T-cell (primary cell): ENCODE measurements around the gene GRK6. TPM values are rescaled to one million over a fixed set of nuclear protein-coding genes. Genes with fewer than 3 reads are reported as not detected.
"Not testable (repeated sequence)": the region's sequence is repeated elsewhere in the genome, so short reads cannot be mapped to it uniquely, and the experiment has no call there.

ENCODE experiments used
- ATAC-seq, 4 experiments: fragments of 200-7000 bp in 3 of 4; fragments of 150-1000 bp in 1 of 4; cut with Tn5 transposase; replicated peaks in 1 of 4; 1 replicate in 3 of 4; 2 replicates in 1 of 4; pipeline ENCODE4 v1.10.0; 2021; ENCODE audit warnings: moderate library complexity in 3 of 4, mild to moderate bottlenecking in 2 of 4, moderate number of reproducible peaks in 1 of 4
- CTCF ChIA-PET, 2 donors: fragments of 300-600 bp; sonication (Branson Sonifier 250); formaldehyde crosslinking; loops; one replicate each; lab custom pipeline; 2022; ENCODE audit warnings: antibody characterized with exemption in 2 of 2; lab: Charles Lee
- POLR2A ChIA-PET, 2 donors: fragments of 300-600 bp; sonication (Branson Sonifier 250); formaldehyde crosslinking; loops; one replicate each; lab custom pipeline; 2022; ENCODE audit warnings: antibody characterized with exemption in 2 of 2; lab: Charles Lee
- DNase-seq, 35 experiments: peaks; one replicate each; pipeline versions ENCODE4 v3.0.0 to v3.0.0-alpha.2; 2013 to 2023
- H3K27ac ChIP-seq: one replicate; pipeline ENCODE4 v1.5.1; 2013; ENCODE audit warnings: low read length
- H3K27me3 ChIP-seq, 2 experiments: replicated peaks in 1 of 2; 1 replicate in 1 of 2; 2 replicates in 1 of 2; pipeline versions ENCODE4 v1.6.1 to v1.7.0; 2013; ENCODE audit warnings: low read length in 1 of 2, mixed read lengths in 1 of 2; ENCODE audit not compliant: control insufficient read depth in 2 of 2, insufficient read depth in 2 of 2; ENCODE audit errors: extremely low read depth in 1 of 2
- H3K36me3 ChIP-seq, 2 donors: 1 replicate in 1 of 2; 2 replicates in 1 of 2; pipeline versions ENCODE4 v1.6.1 to v1.7.0; 2013; ENCODE audit warnings: low read length in 1 of 2; ENCODE audit not compliant: control insufficient read depth in 2 of 2, insufficient read depth in 1 of 2; ENCODE audit errors: extremely low read depth in 1 of 2
- H3K4me1 ChIP-seq, 2 experiments: 1 replicate in 1 of 2; 2 replicates in 1 of 2; pipeline versions ENCODE4 v1.6.1 to v1.7.0; 2013; ENCODE audit warnings: low read length in 2 of 2, mixed read lengths in 1 of 2; ENCODE audit not compliant: insufficient read depth in 2 of 2, control insufficient read depth in 1 of 2; ENCODE audit errors: extremely low read depth in 1 of 2
- H3K4me3 ChIP-seq, 2 donors: 1 replicate in 1 of 2; 2 replicates in 1 of 2; pipeline versions ENCODE4 v1.5.1 to v1.7.0; 2013; ENCODE audit warnings: mild to moderate bottlenecking in 2 of 2, low read length in 1 of 2, moderate library complexity in 1 of 2; ENCODE audit not compliant: control insufficient read depth in 1 of 2; ENCODE audit errors: extremely low read depth in 1 of 2
- H3K9me3 ChIP-seq: 2 replicates; pipeline ENCODE4 v1.7.0; 2013
- H3K27ac Mint-ChIP-seq, 2 donors: one replicate each; pipeline ENCODE4 v1.8.0; 2020 to 2021; ENCODE audit warnings: mild to moderate bottlenecking in 2 of 2, mixed read lengths in 2 of 2
- H3K27me3 Mint-ChIP-seq, 2 donors: one replicate each; pipeline ENCODE4 v1.8.0; 2021 to 2022; ENCODE audit warnings: mixed read lengths in 2 of 2
- H3K36me3 Mint-ChIP-seq: one replicate; pipeline ENCODE4 v1.8.0; 2021; ENCODE audit warnings: mixed read lengths
- H3K4me1 Mint-ChIP-seq, 3 donors: one replicate each; pipeline ENCODE4 v1.8.0; 2020 to 2022; ENCODE audit warnings: mixed read lengths in 3 of 3, mild to moderate bottlenecking in 1 of 3
- H3K4me3 Mint-ChIP-seq, 3 donors: one replicate each; pipeline ENCODE4 v1.8.0; 2020 to 2022; ENCODE audit warnings: mild to moderate bottlenecking in 3 of 3, mixed read lengths in 3 of 3, moderate library complexity in 3 of 3
- H3K9me3 Mint-ChIP-seq, 3 donors: one replicate each; pipeline ENCODE4 v1.8.0; 2020 to 2022; ENCODE audit warnings: mixed read lengths in 3 of 3
- WGBS: methylation state at CpG from one replicate; pipeline ENCODE4 v1.1.5; 2013; ENCODE audit warnings: missing lambda C conversion rate; ENCODE audit not compliant: insufficient coverage; 5-methylcytosine and 5-hydroxymethylcytosine counted together
- total RNA-seq, 35 experiments: library from RNA in 6 of 35; stranded (reverse) in 6 of 35; fragments of 120-200 nt in 1 of 35; gene quantifications; one replicate each; pipeline versions ENCODE4 v1.2.1 to v1.2.4 and lab custom pipeline; 2013 to 2026

Gene GRK6
- total RNA-seq, 5 donors from 2014 or later (not counting 1 experiment from before 2014, with no cell fraction given) = 196 to 226 (median 216) TPM

DNA sequence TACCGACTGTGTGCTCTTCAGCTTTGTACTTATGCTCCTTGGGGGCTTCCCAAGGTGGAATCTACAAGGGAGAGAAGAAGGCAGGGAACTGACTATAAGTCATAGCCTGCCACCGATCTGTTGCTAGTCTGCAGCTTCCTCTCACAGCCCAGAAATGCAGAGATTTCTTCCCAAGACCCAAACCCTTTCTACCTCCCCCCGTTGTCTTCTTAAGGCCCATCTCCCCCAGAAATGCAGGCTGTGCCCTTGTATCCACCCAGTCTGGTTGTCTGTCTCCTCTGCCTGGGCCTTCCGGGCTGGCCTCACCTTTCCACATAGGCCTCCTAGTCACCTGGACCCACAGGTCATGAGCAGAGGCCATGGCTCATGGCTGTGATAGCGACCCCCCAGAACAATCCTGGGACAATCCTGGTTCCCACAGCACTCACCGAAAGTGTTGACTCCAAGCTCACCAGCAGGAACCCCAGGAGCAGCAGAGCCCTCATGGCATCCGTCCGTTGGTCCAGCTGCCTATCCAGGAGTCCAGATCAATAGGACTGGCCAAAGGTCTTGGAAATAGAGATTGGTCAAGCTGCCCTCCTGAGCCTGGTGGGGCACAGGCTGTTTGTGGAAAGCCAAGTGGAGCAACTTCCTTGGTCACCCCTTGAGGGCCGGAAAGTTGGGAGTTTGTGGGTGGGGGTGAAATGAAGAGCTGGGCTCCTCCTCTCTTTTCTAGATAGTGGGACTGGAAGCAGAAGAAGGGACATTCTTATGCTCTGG lies 17.3 kb upstream of the GRK6 start, which contains the start of gene F12:
F12 (minus strand) TSS at position 522 of the 759 bp plus-strand sequence; CDS start at position 485, 37 bp downstream.
- CTCF ChIA-PET = interaction anchor here in 1 of 2 donors (1.0 to 1.1 kb wide), 3 partner anchors 13 to 36 kb away, joined by 3 to 6 read pairs (median 3); no protein-coding TSS in a partner anchor
- H3K4me1 Mint-ChIP-seq = peaks cover 28 to 52% (median 31%) of the 10 kb centered on the region in 3 donors
- no peaks in the 10 kb centered on the region for H3K9me3 Mint-ChIP-seq
- H3K4me1 ChIP-seq = peaks cover 6 to 67% of the 10 kb centered on the region in 2 experiments
- DNase-seq = no peak
- WGBS = 94% methylated on average over 8 of the region's 9 CpGs
- no peaks in the 10 kb centered on the region for H3K9me3 ChIP-seq
- POLR2A ChIA-PET = interaction anchor here (0.7 to 1.1 kb wide), 5 partner anchors 10 to 136 kb away, joined by 3 to 8 read pairs (median 5); no protein-coding TSS in a partner anchor
- peaks cover 0 to 6% of the 10 kb centered on the region in 2 experiments for H3K27me3 ChIP-seq
- H3K4me3 ChIP-seq = no peak within 1 kb of the TSS
- no peaks in the 10 kb centered on the region for H3K36me3 ChIP-seq
- no peaks in the 10 kb centered on the region for H3K27me3 Mint-ChIP-seq
- ATAC-seq = no peak
- H3K36me3 Mint-ChIP-seq = no peaks in the 10 kb centered on the region
- peak within 1 kb of the TSS in 1 of 2 donors; percentile 31 for H3K27ac Mint-ChIP-seq
- H3K4me3 Mint-ChIP-seq = no peak within 1 kb of the TSS
- H3K27ac ChIP-seq = no peak within 1 kb of the TSS

GRCh38 chr5:177410575-177410974 lies 15.9 kb upstream of the GRK6 start:
- ChIA-PET CTCF (no interaction called here), POLR2A (interaction anchor here in 1 of 2 donors (0.6 kb wide), 1 partner anchor 9 kb away, joined by 4 read pairs; no protein-coding TSS in a partner anchor)
- WGBS = no CpG with 5 or more reads among the region's 3 CpGs
- ATAC-seq (peak in 1 of 4 experiments; percentile 41), DNase-seq (peak in 1 of 35 experiments; percentile 34)
- H3K9me3 Mint-ChIP-seq = no peaks in the 10 kb centered on the region
- no peaks in the 10 kb centered on the region for H3K36me3 Mint-ChIP-seq
- Histone ChIP-seq H3K4me3 (no peak overlapping the region), H3K36me3 (no peaks in the 10 kb centered on the region), H3K27ac (peak overlapping the region; percentile 11), H3K9me3 (no peaks in the 10 kb centered on the region), H3K27me3 (no peaks in the 10 kb centered on the region), H3K4me1 (peaks cover 2 to 64% of the 10 kb centered on the region in 2 experiments)
- no peaks in the 10 kb centered on the region for H3K27me3 Mint-ChIP-seq
- peaks cover 34 to 49% (median 34%) of the 10 kb centered on the region in 3 donors for H3K4me1 Mint-ChIP-seq
- peak overlapping the region; percentile 31 for H3K27ac Mint-ChIP-seq
- H3K4me3 Mint-ChIP-seq = no peak overlapping the region

- Histone ChIP-seq H3K4me1 (peaks cover 4 to 59% of the 10 kb centered on the region in 2 experiments), H3K27me3 (no peaks in the 10 kb centered on the region), H3K9me3 (no peaks in the 10 kb centered on the region), H3K36me3 (no peaks in the 10 kb centered on the region), H3K4me3 (peak overlapping the region in 1 of 2 donors; percentile 13), H3K27ac (peak overlapping the region; percentile 14)
- Mint-ChIP-seq H3K36me3 (no peaks in the 10 kb centered on the region), H3K9me3 (no peaks in the 10 kb centered on the region), H3K27ac (peak overlapping the region; percentile 84), H3K4me3 (peak overlapping the region; percentile 23 to 67 (median 49)), H3K4me1 (peaks cover 29 to 48% (median 38%) of the 10 kb centered on the region in 3 donors), H3K27me3 (no peaks in the 10 kb centered on the region)
- POLR2A ChIA-PET = interaction anchor here in 1 of 2 donors (0.7 kb wide), 1 partner anchor 13 kb away, joined by 3 read pairs; no protein-coding TSS in a partner anchor
- DNase-seq (peak in 1 of 35 experiments; percentile 76), ATAC-seq (peak; percentile 27 to 59 (median 44))
- CTCF ChIA-PET = interaction anchor here in 1 of 2 donors (0.6 kb wide), 1 partner anchor 42 kb away, joined by 3 read pairs; no protein-coding TSS in a partner anchor
- WGBS = 48% methylated on average over 6 of the region's 8 CpGs
Observed at GRCh38 chr5:177412603-177413233, 13.8 kb upstream of the GRK6 start.

DNA sequence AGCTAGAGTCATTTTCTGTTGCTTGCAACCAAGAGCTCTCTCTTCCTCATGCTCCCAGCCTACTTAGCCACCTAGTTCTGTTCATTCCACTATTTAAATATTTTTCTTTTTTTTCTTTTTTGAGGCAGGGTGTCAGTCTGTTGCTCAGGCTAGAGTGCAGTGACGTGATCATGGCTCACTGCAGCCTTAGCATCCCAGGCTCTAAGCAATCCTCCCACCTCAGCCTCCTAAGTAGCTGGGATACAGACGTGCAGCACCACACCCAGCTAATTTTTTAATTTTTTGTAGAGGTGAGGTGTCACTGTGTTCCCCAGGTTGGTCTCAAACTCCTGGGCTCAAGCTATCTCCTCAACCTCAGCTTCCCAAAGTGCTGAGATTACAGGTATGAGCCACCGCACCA lies 12.0 kb upstream of the GRK6 start:
- Mint-ChIP-seq H3K27me3 (no peaks in the 10 kb centered on the region), H3K4me1 (peaks cover 29 to 46% (median 38%) of the 10 kb centered on the region in 3 donors), H3K27ac (peak overlapping the region; percentile 34 to 36), H3K9me3 (no peaks in the 10 kb centered on the region), H3K36me3 (no peaks in the 10 kb centered on the region), H3K4me3 (peak overlapping the region in 1 of 3 donors; percentile 34)
- no peaks in the 10 kb centered on the region for H3K9me3 ChIP-seq
- ATAC-seq = no peak
- DNase-seq = no peak
- no peaks in the 10 kb centered on the region for H3K27me3 ChIP-seq
- POLR2A ChIA-PET = interaction anchor here (0.7 kb wide), 2 partner anchors 11 to 319 kb away, joined by 3 read pairs; no protein-coding TSS in a partner anchor
- no peaks in the 10 kb centered on the region for H3K36me3 ChIP-seq
- no peak overlapping the region for H3K4me3 ChIP-seq
- no peak overlapping the region for H3K27ac ChIP-seq
- no CpG with 5 or more reads among the region's 3 CpGs for WGBS
- CTCF ChIA-PET = interaction anchor here in 1 of 2 donors (1.1 kb wide), 1 partner anchor 10 kb away, joined by 4 read pairs; no protein-coding TSS in a partner anchor
- peaks cover 4 to 54% of the 10 kb centered on the region in 2 experiments for H3K4me1 ChIP-seq

- peaks cover 4 to 35% of the 10 kb centered on the region in 2 experiments for H3K4me1 ChIP-seq
- POLR2A ChIA-PET = interaction anchor here in 1 of 2 donors (1.3 kb wide), 1 partner anchor 36 kb away, joined by 4 read pairs; no protein-coding TSS in a partner anchor
- H3K4me3 ChIP-seq, H3K9me3 Mint-ChIP-seq, H3K36me3 Mint-ChIP-seq, H3K27me3 Mint-ChIP-seq, CTCF ChIA-PET, DNase-seq, H3K36me3 ChIP-seq, H3K27me3 ChIP-seq, H3K27ac Mint-ChIP-seq, ATAC-seq, H3K4me3 Mint-ChIP-seq, H3K27ac ChIP-seq, H3K9me3 ChIP-seq: not testable (repeated sequence)
- 62% methylated on average over 2 of the region's 6 CpGs for WGBS
- peaks cover 19 to 35% (median 29%) of the 10 kb centered on the region in 3 donors for H3K4me1 Mint-ChIP-seq
Observed at GRCh38 chr5:177417081-177417480, 9.4 kb upstream of the GRK6 start.

- Histone ChIP-seq H3K36me3 (no peaks in the 10 kb centered on the region), H3K9me3 (no peaks in the 10 kb centered on the region), H3K4me3 (no peak overlapping the region), H3K4me1 (peaks cover 4 to 20% of the 10 kb centered on the region in 2 experiments), H3K27me3 (no peaks in the 10 kb centered on the region), H3K27ac (no peak overlapping the region)
- no peaks in the 10 kb centered on the region for H3K9me3 Mint-ChIP-seq
- POLR2A ChIA-PET = interaction anchor here in 1 of 2 donors (0.6 to 0.8 kb wide), 2 partner anchors 8 to 11 kb away, joined by 4 to 5 read pairs; no protein-coding TSS in a partner anchor
- WGBS = no CpG with 5 or more reads among the region's 3 CpGs
- no peaks in the 10 kb centered on the region for H3K36me3 Mint-ChIP-seq
- H3K4me1 Mint-ChIP-seq = peaks cover 10 to 18% (median 17%) of the 10 kb centered on the region in 3 donors
- DNase-seq = no peak
- no peak overlapping the region for H3K4me3 Mint-ChIP-seq
- no peak overlapping the region for H3K27ac Mint-ChIP-seq
- no peak for ATAC-seq
- H3K27me3 Mint-ChIP-seq = no peaks in the 10 kb centered on the region
- CTCF ChIA-PET = no interaction called here
Observed at GRCh38 chr5:177419046-177419445, 7.4 kb upstream of the GRK6 start.
